ENCODE results near the gene PCDHGB5.

PCDHGB5 gene

DNA sequence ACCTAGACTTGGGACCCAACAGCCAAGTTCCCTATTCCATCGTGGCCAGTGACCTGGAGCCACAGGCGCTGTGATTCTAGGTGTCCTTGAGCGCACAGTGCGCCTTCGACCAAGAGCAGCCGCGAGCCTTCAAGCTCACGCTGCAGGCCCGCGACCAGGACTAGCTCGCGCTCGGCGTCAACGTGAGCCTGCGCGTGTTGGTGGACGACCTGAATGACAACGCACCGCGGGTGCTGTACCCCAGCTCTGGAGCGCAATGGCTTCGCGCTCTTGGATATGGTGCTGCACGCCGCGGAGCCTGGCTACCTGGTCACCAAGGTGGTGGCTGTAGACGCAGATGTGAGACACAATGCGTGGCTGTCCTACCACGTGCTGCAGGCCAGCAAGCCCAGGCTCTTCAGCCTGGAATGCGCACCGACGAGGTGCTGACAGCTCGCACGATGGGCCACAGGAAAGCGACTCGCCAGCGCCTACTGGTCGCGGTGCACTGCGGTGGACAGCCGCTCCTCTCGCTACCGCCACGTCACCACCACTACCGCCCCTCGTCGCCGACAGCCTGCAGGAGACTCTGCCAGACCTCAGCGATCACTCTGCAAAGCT lies 43.9 kb downstream of the PCDHGB5 start:
- H3K9me3 ChIP-seq (ENCODE audit: control insufficient read depth in 2 of 2, low read length in 2 of 2), result peaks cover 10 to 16% of the 10 kb centered on the region in 2 donors

More for the DNA sequence above, 43.9 kb downstream of the PCDHGB5 start:
- H3K4me3 ChIP-seq (ENCODE audit: low read length in 2 of 2), result no peak overlapping the region
- H3K27ac ChIP-seq (ENCODE audit: low read depth in 2 of 2, low read length in 2 of 2), result no peak overlapping the region
- H3K4me1 ChIP-seq (ENCODE audit: control insufficient read depth in 2 of 2, insufficient read depth in 2 of 2, low read length in 2 of 2), result no peaks in the 10 kb centered on the region
- no peaks in the 10 kb centered on the region for H3K36me3 ChIP-seq (ENCODE audit: control insufficient read depth in 2 of 2, insufficient read depth in 2 of 2, low read length in 2 of 2)
- H3K27me3 ChIP-seq (ENCODE audit: control insufficient read depth in 2 of 2, insufficient read depth in 2 of 2, low read length in 2 of 2), result no peaks in the 10 kb centered on the region
- no peak overlapping the region for H3K9ac ChIP-seq (ENCODE audit: low read depth in 1 of 2, low read length in 2 of 2)

Data from mucosa of rectum (tissue), 2 donors.